ENCODE data around the gene SPACA6.

The SPACA6 gene

GRCh38 chr19:51750400-51751094, 57.4 kb downstream of the SPACA6 start:
- no peak for DNase-seq (ENCODE audit: low read depth)
- no peak for TF ChIP-seq CTCF (IDR thresholded peaks at IDR 0.05; ENCODE audit: control insufficient read depth, insufficient read depth, low read depth, low read length, missing control alignments)
- no peak overlapping the region for H3K4me3 ChIP-seq (ENCODE audit: control insufficient read depth, low read depth, low read length)

- TF ChIP-seq CTCF (IDR thresholded peaks at IDR 0.05; ENCODE audit: control insufficient read depth, insufficient read depth, low read depth, low read length, missing control alignments): no peak
- no peak within 1 kb of the TSS for H3K4me3 ChIP-seq (ENCODE audit: control insufficient read depth, low read depth, low read length)
- DNase-seq (ENCODE audit: low read depth): no peak
These were observed 58.5 kb downstream of the SPACA6 start, which contains the start of gene FPR1 for GRCh38 chr19:51751655-51752054. TSS of gene FPR1 (minus strand) at chr19:51751878. CDS start at chr19:51746994, 4,884 bp downstream.

GRCh38 chr19:51754109-51754508, 61.0 kb downstream of the SPACA6 start:
- no peak for TF ChIP-seq CTCF (IDR thresholded peaks at IDR 0.05; ENCODE audit: control insufficient read depth, insufficient read depth, low read depth, low read length, missing control alignments)
- no peak for DNase-seq (ENCODE audit: low read depth)
- no peak overlapping the region for H3K4me3 ChIP-seq (ENCODE audit: control insufficient read depth, low read depth, low read length)

- no peak for DNase-seq (ENCODE audit: low read depth)
- no peak overlapping the region for H3K4me3 ChIP-seq (ENCODE audit: control insufficient read depth, low read depth, low read length)
- no peak for TF ChIP-seq CTCF (IDR thresholded peaks at IDR 0.05; ENCODE audit: control insufficient read depth, insufficient read depth, low read depth, low read length, missing control alignments)
These were observed 61.6 kb downstream of the SPACA6 start for GRCh38 chr19:51754770-51755169.
